Measurements from ENCODE around the gene GPS2.

GRCh38 chr17:7290166-7290565 lies 25.0 kb downstream of the GPS2 start:
- TF ChIP-seq CTCF (IDR thresholded peaks at IDR 0.05; ENCODE audit: low read length), result no peak
- no peak for TF ChIP-seq EZH2 (IDR thresholded peaks at IDR 0.05; ENCODE audit: borderline replicate concordance, low read length)
